ENCODE data around the gene SORCS1. TPM values are rescaled to one million over a fixed set of nuclear protein-coding genes. Genes with fewer than 3 reads are reported as not detected.

SORCS1 gene
- total RNA-seq, 4 donors from 2014 or later, result 7.1 to 16.7 (median 10.7) TPM

GRCh38 chr10:106720683-106721082 is 443.8 kb downstream of the SORCS1 start:
- Histone ChIP-seq H3K4me1 (no peaks in the 10 kb centered on the region), H3K27me3 (no peaks in the 10 kb centered on the region), H3K27ac (replicated peaks in 1 of 4) (no peak overlapping the region), H3K9me3 (no peaks in the 10 kb centered on the region), H3K36me3 (no peaks in the 10 kb centered on the region), H3K4me3 (no peak overlapping the region)
- no peak for DNase-seq (ENCODE audit: extremely low spot score)
- 68% methylated on average over 2 of the region's 2 CpGs for WGBS
- no peak for TF ChIP-seq CTCF (IDR thresholded peaks at IDR 0.05)
- TF ChIP-seq POLR2A (IDR thresholded peaks at IDR 0.05; ENCODE audit: low read depth), result no peak
- no peak for TF ChIP-seq EP300 (IDR thresholded peaks at IDR 0.05)
- no peak for TF ChIP-seq POLR2AphosphoS5 (IDR thresholded peaks at IDR 0.05)
- intact Hi-C loops (cut with DNase I), result no loop called here

- Histone ChIP-seq H3K27me3 (no peaks in the 10 kb centered on the region), H3K27ac (replicated peaks in 1 of 4) (no peak overlapping the region), H3K9me3 (no peaks in the 10 kb centered on the region), H3K4me3 (no peak overlapping the region), H3K4me1 (no peaks in the 10 kb centered on the region), H3K36me3 (no peaks in the 10 kb centered on the region)
- DNase-seq (ENCODE audit: extremely low spot score), result no peak
- no peak for TF ChIP-seq POLR2A (IDR thresholded peaks at IDR 0.05; ENCODE audit: low read depth)
- TF ChIP-seq CTCF (IDR thresholded peaks at IDR 0.05), result no peak
- no peak for TF ChIP-seq EP300 (IDR thresholded peaks at IDR 0.05)
- no peak for TF ChIP-seq POLR2AphosphoS5 (IDR thresholded peaks at IDR 0.05)
- intact Hi-C loops (cut with DNase I), result no loop called here
- WGBS, result 18% methylated on average over 1 of the region's 1 CpG
Observed at GRCh38 chr10:106716381-106716780, 448.1 kb downstream of the SORCS1 start.

GRCh38 chr10:106714734-106715555 is 449.6 kb downstream of the SORCS1 start:
- no peaks in the 10 kb centered on the region for H3K4me1 ChIP-seq
- H3K36me3 ChIP-seq, result no peaks in the 10 kb centered on the region
- DNase-seq (ENCODE audit: extremely low spot score), result no peak
- H3K9me3 ChIP-seq, result no peaks in the 10 kb centered on the region
- H3K27ac ChIP-seq (replicated peaks in 1 of 4), result no peak overlapping the region
- WGBS, result 73% methylated on average over 6 of the region's 6 CpGs
- intact Hi-C loops (cut with DNase I), result no loop called here
- H3K4me3 ChIP-seq, result no peak overlapping the region
- H3K27me3 ChIP-seq, result no peaks in the 10 kb centered on the region
- TF ChIP-seq POLR2AphosphoS5 (IDR thresholded peaks at IDR 0.05) (no peak), CTCF (IDR thresholded peaks at IDR 0.05) (no peak), EP300 (IDR thresholded peaks at IDR 0.05) (no peak), POLR2A (IDR thresholded peaks at IDR 0.05; ENCODE audit: low read depth) (no peak)

GRCh38 chr10:106713846-106714245 is 450.7 kb downstream of the SORCS1 start:
- no peaks in the 10 kb centered on the region for H3K4me1 ChIP-seq
- H3K4me3 ChIP-seq, result no peak overlapping the region
- TF ChIP-seq EP300 (IDR thresholded peaks at IDR 0.05) (no peak), POLR2AphosphoS5 (IDR thresholded peaks at IDR 0.05) (no peak), POLR2A (IDR thresholded peaks at IDR 0.05; ENCODE audit: low read depth) (no peak), CTCF (IDR thresholded peaks at IDR 0.05) (no peak)
- DNase-seq (ENCODE audit: extremely low spot score), result no peak
- H3K9me3 ChIP-seq, result no peaks in the 10 kb centered on the region
- H3K27ac ChIP-seq (replicated peaks in 1 of 4), result no peak overlapping the region
- intact Hi-C loops (cut with DNase I), result no loop called here
- H3K36me3 ChIP-seq, result no peaks in the 10 kb centered on the region
- WGBS, result 77% methylated on average over 2 of the region's 2 CpGs
- peaks cover 0 to 2% (median 0%) of the 10 kb centered on the region in 4 donors for H3K27me3 ChIP-seq

Data from esophagus muscularis mucosa (tissue), 4 donors.